Gastroesophageal sphincter (tissue), 4 donors: Measurements from ENCODE around the gene TMED10. TPM values are rescaled to one million over a fixed set of nuclear protein-coding genes. Genes with fewer than 3 reads are reported as not detected.

ENCODE experiments used
- ATAC-seq: fragments of 150-250 bp; one replicate; pipeline ENCODE4 v1.9.1; 2016; ENCODE audit warnings: mild to moderate bottlenecking, moderate library complexity
- H3K27ac ChIP-seq, 4 donors: fragments of 200-600 bp; sonication (generic) in 3 of 4; 1 replicate in 3 of 4; 2 replicates in 1 of 4; pipeline ENCODE4 v1.5.1; 2016 to 2019
- H3K27me3 ChIP-seq: fragments of 200-600 bp; sonication (generic); one replicate; pipeline ENCODE4 v1.5.1; 2019
- H3K36me3 ChIP-seq, 2 donors: fragments of 200-600 bp; sonication (generic); one replicate each; pipeline ENCODE4 v1.5.1; 2019; ENCODE audit warnings: control low read depth in 1 of 2
- H3K4me1 ChIP-seq, 3 donors: fragments of 200-600 bp; sonication (generic); 1 replicate in 2 of 3; 2 replicates in 1 of 3; pipeline ENCODE4 v1.5.1; 2016 to 2019; ENCODE audit warnings: control low read depth in 2 of 3
- H3K4me3 ChIP-seq, 2 donors: fragments of 200-600 bp; sonication (generic); one replicate each; pipeline ENCODE4 v1.5.1; 2019; ENCODE audit warnings: mild to moderate bottlenecking in 1 of 2, moderate library complexity in 1 of 2
- H3K9me3 ChIP-seq, 3 donors: fragments of 200-600 bp; sonication (generic); one replicate each; pipeline ENCODE4 v1.5.1; 2017 to 2019; ENCODE audit warnings: control low read depth in 2 of 3
- CTCF ChIP-seq, 4 experiments: fragments of 200-600 bp in 2 of 4; fragments of 450-650 bp in 2 of 4; sonication (generic) in 1 of 4; IDR thresholded peaks; one replicate each; pipeline ENCODE4 v1.5.1; 2017 to 2019; ENCODE audit warnings: antibody characterized with exemption in 4 of 4, mild to moderate bottlenecking in 2 of 4, moderate library complexity in 2 of 4
- EP300 ChIP-seq: sonication (generic); formaldehyde crosslinking; IDR thresholded peaks from one replicate; pipeline ENCODE4 v1.6.1; 2017; ENCODE audit warnings: antibody characterized with exemption, mild to moderate bottlenecking
- POLR2A ChIP-seq, 2 donors: fragments of 450-650 bp; IDR thresholded peaks; one replicate each; pipeline ENCODE4 v1.6.1; 2017; ENCODE audit warnings: antibody characterized with exemption in 2 of 2, mild to moderate bottlenecking in 2 of 2, moderate library complexity in 1 of 2
- POLR2AphosphoS5 ChIP-seq: sonication (generic); formaldehyde crosslinking; IDR thresholded peaks from one replicate; pipeline ENCODE4 v1.6.1; 2017; ENCODE audit warnings: antibody characterized with exemption
- WGBS, 2 donors: methylation state at CpG; one replicate each; pipeline ENCODE4 v1.1.5; 2018; ENCODE audit warnings: low coverage in 1 of 2; 5-methylcytosine and 5-hydroxymethylcytosine counted together
- total RNA-seq, 4 donors: library from RNA; depleted of rRNA; stranded (reverse); fragments of >200 nt; gene quantifications; one replicate each; pipeline ENCODE4 v1.1.0, GENCODE V29; 2016

Gene TMED10
- total RNA-seq, 4 donors from 2014 or later, result 140 to 241 (median 162) TPM

GRCh38 chr14:75196468-75196867 lies 20.1 kb upstream of the TMED10 start:
- 83 to 86% methylated on average over 1 to 2 of the region's 4 CpGs for WGBS, 2 donors
- peaks cover 0 to 17% (median 0%) of the 10 kb centered on the region in 3 donors for H3K4me1 ChIP-seq
- no peaks in the 10 kb centered on the region for H3K27me3 ChIP-seq
- ATAC-seq, result no peak
- TF ChIP-seq EP300 (no peak), CTCF (IDR thresholded peaks at IDR 0.05) (no peak), POLR2A (IDR thresholded peaks at IDR 0.05) (no peak)
- H3K4me3 ChIP-seq, result no peak overlapping the region
- H3K36me3 ChIP-seq, result no peaks in the 10 kb centered on the region
- H3K9me3 ChIP-seq, result no peaks in the 10 kb centered on the region
- no peak overlapping the region for H3K27ac ChIP-seq

- Histone ChIP-seq H3K9me3 (no peaks in the 10 kb centered on the region), H3K27ac (no peak overlapping the region), H3K27me3 (no peaks in the 10 kb centered on the region), H3K36me3 (no peaks in the 10 kb centered on the region), H3K4me3 (no peak overlapping the region), H3K4me1 (peaks cover 0 to 17% (median 0%) of the 10 kb centered on the region in 3 donors)
- WGBS, 2 donors, result 91 to 100% methylated on average over 2 to 3 of the region's 3 CpGs
- no peak for ATAC-seq
- TF ChIP-seq CTCF (IDR thresholded peaks at IDR 0.05) (no peak), POLR2A (IDR thresholded peaks at IDR 0.05) (no peak), POLR2AphosphoS5 (no peak), EP300 (no peak)
Measured at GRCh38 chr14:75196064-75196463, 19.7 kb upstream of the TMED10 start.

GRCh38 chr14:75191100-75191499 lies 14.7 kb upstream of the TMED10 start:
- ATAC-seq, result no peak
- no peak overlapping the region for H3K27ac ChIP-seq
- WGBS, 2 donors, result 79% methylated on average over 3 of the region's 3 CpGs; no CpG with 5 or more reads in 1 of the 2 donors

GRCh38 chr14:75190023-75190422 lies 13.6 kb upstream of the TMED10 start:
- Histone ChIP-seq H3K36me3 (no peaks in the 10 kb centered on the region), H3K4me1 (no peaks in the 10 kb centered on the region), H3K9me3 (no peaks in the 10 kb centered on the region), H3K27me3 (no peaks in the 10 kb centered on the region), H3K27ac (no peak overlapping the region), H3K4me3 (no peak overlapping the region)
- 88 to 100% methylated on average over 1 of the region's 4 CpGs for WGBS, 2 donors
- no peak for TF ChIP-seq POLR2AphosphoS5
- TF ChIP-seq CTCF (IDR thresholded peaks at IDR 0.05), result no peak
- no peak for TF ChIP-seq EP300
- no peak for TF ChIP-seq POLR2A (IDR thresholded peaks at IDR 0.05)
- no peak for ATAC-seq

More at GRCh38 chr14:75191100-75191499, 14.7 kb upstream of the TMED10 start:
- Histone ChIP-seq H3K27me3 (no peaks in the 10 kb centered on the region), H3K4me3 (no peak overlapping the region), H3K36me3 (no peaks in the 10 kb centered on the region), H3K4me1 (no peaks in the 10 kb centered on the region), H3K9me3 (no peaks in the 10 kb centered on the region)
- TF ChIP-seq POLR2AphosphoS5, result no peak
- no peak for TF ChIP-seq POLR2A (IDR thresholded peaks at IDR 0.05)

- peak overlapping the region in 1 of 4 donors; percentile 14 for H3K27ac ChIP-seq
- ATAC-seq, result peak; percentile 68
- TF ChIP-seq CTCF (IDR thresholded peaks at IDR 0.05), result no peak
- TF ChIP-seq POLR2A (IDR thresholded peaks at IDR 0.05), result no peak
- no peak for TF ChIP-seq EP300
- no peak for TF ChIP-seq POLR2AphosphoS5
- no peak overlapping the region for H3K4me3 ChIP-seq
- H3K36me3 ChIP-seq, result no peaks in the 10 kb centered on the region
- WGBS, 2 donors, result 64 to 89% methylated on average over 5 to 6 of the region's 7 CpGs
- no peaks in the 10 kb centered on the region for H3K9me3 ChIP-seq
- H3K4me1 ChIP-seq, result peaks cover 0 to 2% (median 0%) of the 10 kb centered on the region in 3 donors
- no peaks in the 10 kb centered on the region for H3K27me3 ChIP-seq
Measured at GRCh38 chr14:75188520-75189268, 12.3 kb upstream of the TMED10 start.
